Type B pancreatic cell (in vitro differentiated cells): ENCODE data around the gene CMYA5. TPM values are rescaled to one million over a fixed set of nuclear protein-coding genes. Genes with fewer than 3 reads are reported as not detected.

ENCODE experiments used
- DNase-seq: peaks from one replicate; pipeline ENCODE4 v3.0.0; 2021; ENCODE audit warnings: mixed read lengths; ENCODE audit not compliant: unreplicated experiment; ENCODE audit errors: extremely low spot score
- H3K27ac Mint-ChIP-seq: 2 replicates; pipeline ENCODE4 v1.8.0; 2021; ENCODE audit warnings: mild to moderate bottlenecking, mixed read lengths
- H3K27me3 Mint-ChIP-seq: 2 replicates; pipeline ENCODE4 v1.8.0; 2021; ENCODE audit warnings: mixed read lengths
- H3K36me3 Mint-ChIP-seq: 2 replicates; pipeline ENCODE4 v1.8.0; 2021; ENCODE audit warnings: mixed read lengths
- H3K4me1 Mint-ChIP-seq: one replicate; pipeline ENCODE4 v1.8.0; 2021; ENCODE audit warnings: mixed read lengths; ENCODE audit not compliant: unreplicated experiment
- H3K4me3 Mint-ChIP-seq: 2 replicates; pipeline ENCODE4 v1.8.0; 2021; ENCODE audit warnings: mild to moderate bottlenecking, mixed read lengths
- H3K9me3 Mint-ChIP-seq: 2 replicates; pipeline ENCODE4 v1.8.0; 2021; ENCODE audit warnings: mixed read lengths
- total RNA-seq: library from RNA; stranded (reverse); gene quantifications from 2 replicates; pipeline ENCODE4 v1.2.1, GENCODE V29; 2021; ENCODE audit warnings: low replicate concordance
- TF ChIP-seq, protein P1 (sequence below): fragments of 200-600 bp; sonication (generic); conservative IDR thresholded peaks from 2 replicates; pipeline ENCODE4 v1.5.0; 2021; ENCODE audit warnings: antibody characterized with exemption, mild to moderate bottlenecking

The CMYA5 gene
- total RNA-seq, 1 donor from 2014 or later, result 1.4 TPM

- DNase-seq, result no peak
- Mint-ChIP-seq H3K27me3 (peaks cover 23% of the 10 kb centered on the region), H3K36me3 (no peaks in the 10 kb centered on the region)
Observed at GRCh38 chr5:79730564-79730963, 40.9 kb downstream of the CMYA5 start.

DNA sequence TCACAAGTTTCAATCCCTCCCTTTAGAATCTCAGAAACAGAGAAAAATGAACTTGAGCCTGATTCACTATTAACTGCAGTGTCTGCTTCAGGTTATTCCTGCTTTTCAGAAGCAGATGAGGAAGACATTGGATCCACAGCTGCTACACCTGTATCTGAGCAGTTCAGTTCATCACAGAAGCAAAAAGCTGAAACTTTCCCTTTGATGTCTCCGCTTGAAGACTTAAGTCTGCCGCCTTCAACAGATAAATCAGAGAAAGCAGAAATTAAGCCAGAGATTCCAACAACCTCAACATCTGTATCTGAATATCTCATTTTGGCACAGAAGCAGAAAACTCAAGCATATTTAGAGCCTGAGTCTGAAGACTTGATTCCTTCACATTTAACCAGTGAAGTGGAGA, 42.1 kb downstream of the CMYA5 start:
- no peak overlapping the region for H3K4me3 Mint-ChIP-seq
- TF ChIP-seq, protein P1, sequence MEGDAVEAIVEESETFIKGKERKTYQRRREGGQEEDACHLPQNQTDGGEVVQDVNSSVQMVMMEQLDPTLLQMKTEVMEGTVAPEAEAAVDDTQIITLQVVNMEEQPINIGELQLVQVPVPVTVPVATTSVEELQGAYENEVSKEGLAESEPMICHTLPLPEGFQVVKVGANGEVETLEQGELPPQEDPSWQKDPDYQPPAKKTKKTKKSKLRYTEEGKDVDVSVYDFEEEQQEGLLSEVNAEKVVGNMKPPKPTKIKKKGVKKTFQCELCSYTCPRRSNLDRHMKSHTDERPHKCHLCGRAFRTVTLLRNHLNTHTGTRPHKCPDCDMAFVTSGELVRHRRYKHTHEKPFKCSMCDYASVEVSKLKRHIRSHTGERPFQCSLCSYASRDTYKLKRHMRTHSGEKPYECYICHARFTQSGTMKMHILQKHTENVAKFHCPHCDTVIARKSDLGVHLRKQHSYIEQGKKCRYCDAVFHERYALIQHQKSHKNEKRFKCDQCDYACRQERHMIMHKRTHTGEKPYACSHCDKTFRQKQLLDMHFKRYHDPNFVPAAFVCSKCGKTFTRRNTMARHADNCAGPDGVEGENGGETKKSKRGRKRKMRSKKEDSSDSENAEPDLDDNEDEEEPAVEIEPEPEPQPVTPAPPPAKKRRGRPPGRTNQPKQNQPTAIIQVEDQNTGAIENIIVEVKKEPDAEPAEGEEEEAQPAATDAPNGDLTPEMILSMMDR, result no peak
- no peak for DNase-seq
- H3K27ac Mint-ChIP-seq, result no peak overlapping the region
- no peaks in the 10 kb centered on the region for H3K36me3 Mint-ChIP-seq
- H3K4me1 Mint-ChIP-seq, result no peaks in the 10 kb centered on the region
- H3K27me3 Mint-ChIP-seq, result peaks cover 31% of the 10 kb centered on the region
- H3K9me3 Mint-ChIP-seq, result no peaks in the 10 kb centered on the region

More at GRCh38 chr5:79730564-79730963, 40.9 kb downstream of the CMYA5 start:
- TF ChIP-seq, protein P1, result no peak
- no peak overlapping the region for H3K4me3 Mint-ChIP-seq
- H3K9me3 Mint-ChIP-seq, result no peaks in the 10 kb centered on the region
- H3K27ac Mint-ChIP-seq, result no peak overlapping the region
- H3K4me1 Mint-ChIP-seq, result no peaks in the 10 kb centered on the region

DNA sequence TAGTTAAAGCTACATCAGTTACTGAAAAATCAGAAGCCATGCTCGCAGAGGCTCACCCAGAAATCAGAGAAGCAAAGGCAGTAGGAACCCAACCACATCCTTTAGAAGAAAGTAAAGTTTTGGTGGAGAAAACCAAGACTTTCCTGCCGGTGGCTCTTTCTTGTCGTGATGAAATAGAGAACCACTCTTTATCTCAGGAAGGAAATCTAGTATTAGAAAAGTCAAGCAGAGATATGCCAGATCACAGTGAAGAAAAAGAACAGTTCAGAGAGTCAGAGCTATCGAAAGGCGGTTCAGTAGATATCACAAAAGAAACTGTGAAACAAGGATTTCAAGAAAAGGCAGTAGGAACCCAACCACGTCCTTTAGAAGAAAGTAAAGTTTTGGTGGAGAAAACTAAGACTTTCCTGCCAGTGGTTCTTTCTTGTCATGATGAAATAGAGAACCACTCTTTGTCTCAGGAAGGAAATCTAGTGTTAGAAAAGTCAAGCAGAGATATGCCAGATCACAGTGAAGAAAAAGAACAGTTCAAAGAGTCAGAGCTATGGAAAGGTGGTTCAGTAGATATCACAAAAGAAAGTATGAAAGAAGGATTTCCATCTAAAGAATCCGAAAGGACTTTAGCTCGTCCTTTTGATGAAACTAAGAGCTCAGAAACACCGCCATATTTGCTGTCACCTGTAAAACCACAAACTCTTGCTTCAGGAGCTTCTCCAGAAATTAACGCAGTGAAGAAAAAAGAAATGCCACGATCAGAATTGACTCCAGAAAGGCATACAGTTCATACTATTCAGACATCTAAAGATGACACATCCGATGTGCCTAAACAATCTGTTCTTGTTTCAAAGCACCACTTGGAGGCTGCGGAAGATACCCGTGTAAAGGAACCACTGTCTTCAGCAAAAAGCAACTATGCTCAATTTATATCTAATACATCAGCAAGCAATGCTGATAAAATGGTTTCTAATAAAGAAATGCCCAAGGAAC, 47.2 kb downstream of the CMYA5 start:
- Mint-ChIP-seq H3K9me3 (no peaks in the 10 kb centered on the region), H3K36me3 (no peaks in the 10 kb centered on the region)

DNA sequence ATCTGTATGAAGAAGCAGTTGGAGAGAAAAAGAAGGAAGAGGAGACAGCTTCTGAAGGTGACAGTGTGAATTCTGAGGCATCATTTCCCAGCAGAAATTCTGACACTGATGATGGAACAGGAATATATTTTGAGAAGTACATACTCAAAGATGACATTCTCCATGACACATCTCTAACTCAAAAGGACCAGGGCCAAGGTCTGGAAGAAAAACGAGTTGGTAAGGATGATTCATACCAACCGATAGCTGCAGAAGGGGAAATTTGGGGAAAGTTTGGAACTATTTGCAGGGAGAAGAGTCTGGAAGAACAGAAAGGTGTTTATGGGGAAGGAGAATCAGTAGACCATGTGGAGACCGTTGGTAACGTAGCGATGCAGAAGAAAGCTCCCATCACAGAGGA, 48.7 kb downstream of the CMYA5 start:
- Mint-ChIP-seq H3K27me3 (peaks cover 22% of the 10 kb centered on the region), H3K27ac (no peak overlapping the region), H3K4me1 (no peaks in the 10 kb centered on the region), H3K4me3 (no peak overlapping the region), H3K9me3 (no peaks in the 10 kb centered on the region), H3K36me3 (no peaks in the 10 kb centered on the region)
- no peak for DNase-seq
- TF ChIP-seq, protein P1, result no peak

More for the DNA sequence above, 47.2 kb downstream of the CMYA5 start:
- DNase-seq, result no peak
- no peaks in the 10 kb centered on the region for H3K4me1 Mint-ChIP-seq
- H3K27me3 Mint-ChIP-seq, result peaks cover 32% of the 10 kb centered on the region
- no peak overlapping the region for H3K27ac Mint-ChIP-seq
- no peak overlapping the region for H3K4me3 Mint-ChIP-seq
- TF ChIP-seq, protein P1, result no peak

DNA sequence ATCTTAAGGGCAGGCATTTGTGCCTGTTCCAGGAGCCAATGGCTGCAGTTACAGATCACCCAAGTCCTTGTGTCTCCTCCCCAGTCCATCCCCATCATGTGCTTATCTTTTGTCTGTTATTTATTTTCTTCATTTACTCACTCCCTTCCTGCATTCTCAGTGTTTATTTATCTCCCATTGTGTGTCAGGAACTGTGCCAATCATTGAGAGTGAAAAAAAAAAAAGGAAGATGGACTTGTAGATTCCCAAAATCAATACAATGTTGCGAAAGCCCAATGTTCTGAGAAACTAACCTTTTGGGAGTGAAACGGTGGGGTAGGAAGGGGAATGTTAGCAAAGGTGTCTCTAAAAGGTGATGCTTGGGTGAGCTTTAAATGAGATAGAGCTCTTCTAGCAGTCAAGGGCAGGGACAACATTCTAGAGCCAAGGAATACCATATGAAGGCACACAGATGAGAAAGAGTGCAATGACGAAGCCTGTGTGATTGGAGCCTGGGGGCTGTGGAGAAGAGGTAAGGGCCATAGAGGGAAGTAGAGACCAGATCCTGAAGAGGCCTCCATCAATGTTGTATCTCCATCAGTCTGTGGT, 53.0 kb downstream of the CMYA5 start:
- Mint-ChIP-seq H3K4me1 (no peaks in the 10 kb centered on the region), H3K9me3 (no peaks in the 10 kb centered on the region), H3K27me3 (peaks cover 7% of the 10 kb centered on the region), H3K36me3 (no peaks in the 10 kb centered on the region), H3K4me3 (no peak overlapping the region), H3K27ac (no peak overlapping the region)
- TF ChIP-seq, protein P1, result no peak
- DNase-seq, result no peak
